ENCODE data around the gene FXYD1.

DNA sequence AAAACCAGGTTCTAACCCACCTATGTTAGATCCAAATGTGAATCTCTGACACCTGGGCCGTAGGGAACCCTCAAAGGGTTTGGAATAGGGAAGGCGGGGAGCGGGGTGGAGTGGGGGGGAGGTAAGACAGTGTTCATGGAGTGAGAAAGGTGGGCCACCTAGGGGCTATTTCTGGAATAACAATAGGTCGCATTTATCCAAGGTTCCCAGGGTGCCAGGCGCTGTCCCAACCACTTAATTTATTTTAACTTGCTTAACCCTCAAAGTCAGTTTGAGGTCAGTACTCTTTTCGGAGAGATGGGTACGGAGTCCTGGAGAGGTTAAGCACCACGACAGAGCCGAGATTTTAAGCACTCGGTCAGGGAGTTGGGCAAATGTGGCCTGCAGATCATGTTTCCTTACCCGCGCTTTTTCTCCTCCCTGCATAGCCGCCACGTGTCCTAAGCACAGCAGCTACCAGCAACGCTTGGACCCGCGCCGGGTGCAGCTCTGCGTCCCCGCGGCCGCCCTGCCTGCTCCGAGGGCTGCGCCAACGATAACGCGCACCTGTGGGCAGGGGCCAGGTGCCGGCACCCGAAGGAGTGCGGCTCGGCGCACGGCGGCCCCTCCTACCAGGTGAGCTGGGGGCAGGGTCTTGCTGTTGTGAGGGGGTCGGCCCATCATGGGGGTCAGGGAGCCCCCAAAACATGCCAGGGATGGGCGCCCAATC lies 48.0 kb upstream of the FXYD1 start:
- TF ChIP-seq, protein P1, sequence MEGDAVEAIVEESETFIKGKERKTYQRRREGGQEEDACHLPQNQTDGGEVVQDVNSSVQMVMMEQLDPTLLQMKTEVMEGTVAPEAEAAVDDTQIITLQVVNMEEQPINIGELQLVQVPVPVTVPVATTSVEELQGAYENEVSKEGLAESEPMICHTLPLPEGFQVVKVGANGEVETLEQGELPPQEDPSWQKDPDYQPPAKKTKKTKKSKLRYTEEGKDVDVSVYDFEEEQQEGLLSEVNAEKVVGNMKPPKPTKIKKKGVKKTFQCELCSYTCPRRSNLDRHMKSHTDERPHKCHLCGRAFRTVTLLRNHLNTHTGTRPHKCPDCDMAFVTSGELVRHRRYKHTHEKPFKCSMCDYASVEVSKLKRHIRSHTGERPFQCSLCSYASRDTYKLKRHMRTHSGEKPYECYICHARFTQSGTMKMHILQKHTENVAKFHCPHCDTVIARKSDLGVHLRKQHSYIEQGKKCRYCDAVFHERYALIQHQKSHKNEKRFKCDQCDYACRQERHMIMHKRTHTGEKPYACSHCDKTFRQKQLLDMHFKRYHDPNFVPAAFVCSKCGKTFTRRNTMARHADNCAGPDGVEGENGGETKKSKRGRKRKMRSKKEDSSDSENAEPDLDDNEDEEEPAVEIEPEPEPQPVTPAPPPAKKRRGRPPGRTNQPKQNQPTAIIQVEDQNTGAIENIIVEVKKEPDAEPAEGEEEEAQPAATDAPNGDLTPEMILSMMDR (IDR thresholded peaks at IDR 0.05) = peak; percentile 95
- 0 out of 4 replicates have a peak, but pooled peaks of 1 of the 2 experiments have one; percentile 1 for TF ChIP-seq CEBPB (IDR thresholded peaks at IDR 0.05)
- TF ChIP-seq POLR2A (IDR thresholded peaks at IDR 0.05; ENCODE audit: low read length) = no peak
- TF ChIP-seq NR3C1 (IDR thresholded peaks at IDR 0.05) = no peak
- no peak for TF ChIP-seq FOSL2 (IDR thresholded peaks at IDR 0.05)
- TF ChIP-seq FOSL2 (CRISPR knock-in tag; IDR thresholded peaks at IDR 0.05) = no peak
- TF ChIP-seq CBX8 (IDR thresholded peaks at IDR 0.05) = no peak
- TF ChIP-seq CHD4 (IDR thresholded peaks at IDR 0.05; ENCODE audit: borderline replicate concordance) = no peak
- no peak for TF ChIP-seq MAZ (IDR thresholded peaks at IDR 0.05; ENCODE audit: borderline replicate concordance, low read depth, low read length)
- TF ChIP-seq EP300 (IDR thresholded peaks at IDR 0.05) = no peak
- TF ChIP-seq, protein P2, sequence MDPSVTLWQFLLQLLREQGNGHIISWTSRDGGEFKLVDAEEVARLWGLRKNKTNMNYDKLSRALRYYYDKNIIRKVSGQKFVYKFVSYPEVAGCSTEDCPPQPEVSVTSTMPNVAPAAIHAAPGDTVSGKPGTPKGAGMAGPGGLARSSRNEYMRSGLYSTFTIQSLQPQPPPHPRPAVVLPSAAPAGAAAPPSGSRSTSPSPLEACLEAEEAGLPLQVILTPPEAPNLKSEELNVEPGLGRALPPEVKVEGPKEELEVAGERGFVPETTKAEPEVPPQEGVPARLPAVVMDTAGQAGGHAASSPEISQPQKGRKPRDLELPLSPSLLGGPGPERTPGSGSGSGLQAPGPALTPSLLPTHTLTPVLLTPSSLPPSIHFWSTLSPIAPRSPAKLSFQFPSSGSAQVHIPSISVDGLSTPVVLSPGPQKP (IDR thresholded peaks at IDR 0.05; ENCODE audit: low read depth, low read length) = no peak
- no peak for TF ChIP-seq JUNB (IDR thresholded peaks at IDR 0.05)
- no peak for TF ChIP-seq MYC (IDR thresholded peaks at IDR 0.05; ENCODE audit: borderline replicate concordance, low read length)
- TF ChIP-seq ZSCAN20 (CRISPR knock-in tag; IDR thresholded peaks at IDR 0.05) = no peak
- TF ChIP-seq, protein P3, sequence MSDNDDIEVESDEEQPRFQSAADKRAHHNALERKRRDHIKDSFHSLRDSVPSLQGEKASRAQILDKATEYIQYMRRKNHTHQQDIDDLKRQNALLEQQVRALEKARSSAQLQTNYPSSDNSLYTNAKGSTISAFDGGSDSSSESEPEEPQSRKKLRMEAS (IDR thresholded peaks at IDR 0.05) = peak; percentile 61; the same call in 1 of the 2 replicates

All from A549 (cell line).